Endothelial cell of umbilical vein (primary cell): Measurements from ENCODE around the gene PDE3A. TPM values are rescaled to one million over a fixed set of nuclear protein-coding genes. Genes with fewer than 3 reads are reported as not detected.

ENCODE experiments used
- BruUV-seq: library from RNA; stranded (reverse); fragments of 400-500 nt; replicated peaks from 2 replicates; lab custom pipeline; 2021; lab: Mats Ljungman, UMichigan
- CTCF ChIA-PET: fragments of 300-600, 350-600 bp; sonication (Branson Sonifier 250); formaldehyde crosslinking; loops from one replicate; lab custom pipeline; 2021; ENCODE audit warnings: antibody characterized with exemption, inconsistent platforms; lab: Charles Lee
- POLR2A ChIA-PET: fragments of 300-600, 350-600 bp; sonication (Branson Sonifier 250); formaldehyde crosslinking; loops from one replicate; lab custom pipeline; 2021; ENCODE audit warnings: antibody characterized with exemption, inconsistent platforms; lab: Charles Lee
- DNase-seq: peaks from one replicate; pipeline ENCODE4 v3.0.0-alpha.2; 2011; ENCODE audit warnings: low read depth, low spot score
- FAIRE-seq: peaks from 2 replicates; lab custom pipeline; 2011; peaks lifted over from hg19 to GRCh38; lab: Jason Lieb, UNC
- H2AFZ ChIP-seq: 2 replicates; pipeline ENCODE4 v1.6.0; 2012; ENCODE audit warnings: low read depth, low read length, control low read depth, inconsistent platforms
- H3K27ac ChIP-seq: 2 replicates; pipeline ENCODE4 v1.5.1; 2011; ENCODE audit warnings: low read depth, mild to moderate bottlenecking, control low read depth, low read length, moderate library complexity; ENCODE audit not compliant: insufficient read depth
- H3K27me3 ChIP-seq, 2 experiments: 2 replicates each; pipeline versions ENCODE4 v1.6.0 to v1.6.1; 2011; ENCODE audit warnings: low read length in 2 of 2, mixed read lengths in 1 of 2; ENCODE audit not compliant: control insufficient read depth in 2 of 2, insufficient read depth in 2 of 2
- H3K36me3 ChIP-seq, 2 experiments: 2 replicates in 1 of 2; 3 replicates in 1 of 2; pipeline ENCODE4 v1.5.1; 2011; ENCODE audit warnings: low read length in 2 of 2, mild to moderate bottlenecking in 1 of 2, moderate library complexity in 1 of 2; ENCODE audit not compliant: control insufficient read depth in 2 of 2, insufficient read depth in 2 of 2; ENCODE audit errors: extremely low read depth in 1 of 2
- H3K4me1 ChIP-seq: 3 replicates; pipeline ENCODE4 v1.5.1; 2011; ENCODE audit warnings: mild to moderate bottlenecking, low read length; ENCODE audit not compliant: control insufficient read depth, insufficient read depth; ENCODE audit errors: extremely low read depth
- H3K4me2 ChIP-seq: 2 replicates; pipeline ENCODE4 v1.6.1; 2011; ENCODE audit warnings: low read length, control low read depth, mixed read lengths; ENCODE audit not compliant: insufficient read depth
- H3K4me3 ChIP-seq, 3 experiments: fragments of 200-600 bp in 1 of 3; sonication (generic), shearing (Covaris generic) in 1 of 3; replicated peaks in 1 of 3; 2 replicates each; pipeline ENCODE4 v1.5.1; 2011 to 2016; ENCODE audit warnings: control low read depth in 3 of 3, low read length in 3 of 3, mild to moderate bottlenecking in 2 of 3, inconsistent platforms in 1 of 3, low read depth in 1 of 3, moderate library complexity in 1 of 3; ENCODE audit not compliant: insufficient read depth in 1 of 3
- H3K79me2 ChIP-seq: 2 replicates; pipeline ENCODE4 v1.6.0; 2012; ENCODE audit warnings: low read length, inconsistent platforms; ENCODE audit not compliant: control insufficient read depth, insufficient read depth
- H3K9ac ChIP-seq: replicated peaks from 2 replicates; pipeline ENCODE3; 2011; ENCODE audit warnings: low read length, control low read depth; ENCODE audit not compliant: insufficient read depth; ENCODE audit errors: extremely low read depth
- H3K9me1 ChIP-seq: replicated peaks from 3 replicates; pipeline ENCODE4 v1.6.0; 2011; ENCODE audit warnings: mild to moderate bottlenecking, low read length; ENCODE audit not compliant: control insufficient read depth, insufficient read depth; ENCODE audit errors: extremely low read depth
- H3K9me3 ChIP-seq: replicated peaks from 2 replicates; pipeline ENCODE4 v1.5.1; 2012; ENCODE audit warnings: low read length, inconsistent platforms; ENCODE audit not compliant: control insufficient read depth, insufficient read depth
- H4K20me1 ChIP-seq: replicated peaks from 2 replicates; pipeline ENCODE3; 2011; ENCODE audit warnings: mild to moderate bottlenecking, low read length; ENCODE audit not compliant: control insufficient read depth, insufficient read depth; ENCODE audit errors: extremely low read depth
- EZH2 ChIP-seq: IDR thresholded peaks from 2 replicates; pipeline ENCODE4 v1.6.1; 2012; ENCODE audit warnings: borderline replicate concordance, low read depth, mild to moderate bottlenecking, moderate library complexity, low read length, inconsistent platforms; ENCODE audit not compliant: severe bottlenecking
- FOS ChIP-seq: IDR thresholded peaks from 2 replicates; pipeline ENCODE4 v1.6.1; 2011; ENCODE audit warnings: mild to moderate bottlenecking, low read length, moderate library complexity, borderline replicate concordance; ENCODE audit not compliant: insufficient read depth
- GATA2 ChIP-seq: IDR thresholded peaks from 2 replicates; pipeline ENCODE4 v1.7.0; 2011; ENCODE audit warnings: low read depth, mild to moderate bottlenecking, moderate library complexity, mixed read lengths, low read length; ENCODE audit not compliant: insufficient read length, insufficient read depth
- JUN ChIP-seq: IDR thresholded peaks from 2 replicates; pipeline ENCODE4 v1.6.1; 2011; ENCODE audit warnings: borderline replicate concordance, low read depth; ENCODE audit not compliant: insufficient read length, insufficient read depth
- MYC ChIP-seq: IDR thresholded peaks from one replicate; pipeline ENCODE4 v1.6.1; 2011; ENCODE audit warnings: mild to moderate bottlenecking, low read depth, low read length
- POLR2A ChIP-seq: IDR thresholded peaks from 2 replicates; pipeline ENCODE4 v1.6.1; 2012; ENCODE audit warnings: low read depth, mild to moderate bottlenecking, control low read depth, low read length
- POLR2AphosphoS5 ChIP-seq: IDR thresholded peaks from 2 replicates; pipeline ENCODE4 v1.6.1; 2012; ENCODE audit warnings: low read depth, mild to moderate bottlenecking, control low read depth, low read length, moderate library complexity; ENCODE audit not compliant: insufficient read depth
- dilution Hi-C: fragments of 300-500 bp; cut with MboI; formaldehyde crosslinking; loops from one replicate; pipeline ENCODE4 v1.15.0; 2019; ENCODE audit warnings: low sequenced_read_pairs; ENCODE audit not compliant: extremely low pct_ligation_motif_present
- intact Hi-C: fragments of 100-400 bp; cut with micrococcal nuclease; formaldehyde crosslinking; loops from one replicate; pipeline ENCODE4 v1.10.0; 2022
- polyA plus RNA-seq, 4 experiments: library from polyadenylated mRNA; depleted of rRNA in 3 of 4; stranded (reverse) in 3 of 4; unstranded in 1 of 4; fragments of >200 nt; gene quantifications; 2 replicates each; pipeline versions ENCODE4 v1.2.1 to v1.2.3, GENCODE V29; 2011 to 2012; ENCODE audit warnings: missing spikeins in 1 of 4
- total RNA-seq: library from RNA; stranded (reverse); gene quantifications from 2 replicates; pipeline ENCODE4 v1.2.3, GENCODE V29; 2021
- TF ChIP-seq, protein P1 (sequence below): IDR thresholded peaks from 2 replicates; pipeline ENCODE4 v1.6.1; 2011; ENCODE audit not compliant: insufficient read depth, insufficient read length
- TF ChIP-seq, protein P2 (sequence below), 2 donors: IDR thresholded peaks; 1 replicate in 1 of 2; 2 replicates in 1 of 2; pipeline ENCODE4 v1.5.1; 2011; ENCODE audit warnings: low read length in 2 of 2, mild to moderate bottlenecking in 2 of 2, moderate library complexity in 2 of 2, control low read depth in 1 of 2, inconsistent platforms in 1 of 2, low read depth in 1 of 2; ENCODE audit not compliant: insufficient read depth in 1 of 2; ENCODE audit errors: extremely low read depth in 1 of 2

PDE3A gene
- total and polyA plus RNA-seq, 2 donors (not counting 3 experiments of a cell fraction or from before 2014, with no cell fraction given): 14.0 to 27.4 TPM

DNA sequence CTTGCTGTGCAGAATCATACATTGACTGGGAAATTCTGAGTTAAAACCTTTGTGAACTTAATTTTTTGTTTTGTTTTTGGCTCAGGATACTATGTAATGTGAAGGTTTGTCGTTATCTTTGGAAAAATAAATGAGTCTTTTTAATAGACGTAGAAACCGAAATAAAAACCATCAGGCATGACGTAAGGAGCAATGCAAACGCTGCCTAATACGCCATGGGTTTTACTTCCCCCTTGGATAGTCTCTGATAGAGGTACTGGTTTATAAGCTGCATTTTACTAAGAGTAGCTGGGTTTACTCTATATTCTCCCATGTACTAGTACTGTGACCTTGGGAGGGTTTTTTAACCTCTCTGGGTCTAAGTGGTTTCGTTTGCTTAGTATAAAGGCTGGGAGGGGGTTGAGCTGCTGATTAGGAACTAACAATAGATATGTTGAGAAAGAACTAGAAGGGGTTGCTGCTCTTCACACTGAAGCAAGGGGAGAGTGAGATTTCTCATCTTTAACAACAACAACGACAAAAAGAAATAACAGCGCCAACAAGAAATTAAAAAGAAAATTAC, 260.0 kb downstream of the PDE3A start:
- TF ChIP-seq POLR2AphosphoS5 (no peak), MYC (no peak), POLR2A (no peak), JUN (no peak), GATA2 (no peak), FOS (no peak), EZH2 (no peak)
- TF ChIP-seq, protein P1, sequence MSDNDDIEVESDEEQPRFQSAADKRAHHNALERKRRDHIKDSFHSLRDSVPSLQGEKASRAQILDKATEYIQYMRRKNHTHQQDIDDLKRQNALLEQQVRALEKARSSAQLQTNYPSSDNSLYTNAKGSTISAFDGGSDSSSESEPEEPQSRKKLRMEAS: no peak
- TF ChIP-seq, protein P2, sequence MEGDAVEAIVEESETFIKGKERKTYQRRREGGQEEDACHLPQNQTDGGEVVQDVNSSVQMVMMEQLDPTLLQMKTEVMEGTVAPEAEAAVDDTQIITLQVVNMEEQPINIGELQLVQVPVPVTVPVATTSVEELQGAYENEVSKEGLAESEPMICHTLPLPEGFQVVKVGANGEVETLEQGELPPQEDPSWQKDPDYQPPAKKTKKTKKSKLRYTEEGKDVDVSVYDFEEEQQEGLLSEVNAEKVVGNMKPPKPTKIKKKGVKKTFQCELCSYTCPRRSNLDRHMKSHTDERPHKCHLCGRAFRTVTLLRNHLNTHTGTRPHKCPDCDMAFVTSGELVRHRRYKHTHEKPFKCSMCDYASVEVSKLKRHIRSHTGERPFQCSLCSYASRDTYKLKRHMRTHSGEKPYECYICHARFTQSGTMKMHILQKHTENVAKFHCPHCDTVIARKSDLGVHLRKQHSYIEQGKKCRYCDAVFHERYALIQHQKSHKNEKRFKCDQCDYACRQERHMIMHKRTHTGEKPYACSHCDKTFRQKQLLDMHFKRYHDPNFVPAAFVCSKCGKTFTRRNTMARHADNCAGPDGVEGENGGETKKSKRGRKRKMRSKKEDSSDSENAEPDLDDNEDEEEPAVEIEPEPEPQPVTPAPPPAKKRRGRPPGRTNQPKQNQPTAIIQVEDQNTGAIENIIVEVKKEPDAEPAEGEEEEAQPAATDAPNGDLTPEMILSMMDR (IDR thresholded peaks at IDR 0.05; ENCODE audit: extremely low read depth in 1 of 2, insufficient read depth in 1 of 2, low read depth in 1 of 2, low read length in 2 of 2): no peak
- no peaks in the 10 kb centered on the region for H3K27me3 ChIP-seq
- H4K20me1 ChIP-seq: no peaks in the 10 kb centered on the region
- H3K9ac ChIP-seq: no peak overlapping the region
- H3K4me3 ChIP-seq: no peak overlapping the region
- FAIRE-seq: no peak
- H3K79me2 ChIP-seq: no peaks in the 10 kb centered on the region
- ChIA-PET CTCF (no interaction called here), POLR2A (no interaction called here)
- peak overlapping the region; percentile 11 for H3K4me2 ChIP-seq
- H2AFZ ChIP-seq: no peak overlapping the region
- intact Hi-C loops (no loop called here), dilution Hi-C loops (no loop called here)
- no peak for DNase-seq
- H3K27ac ChIP-seq: no peak overlapping the region
- peaks cover 0 to 2% of the 10 kb centered on the region in 2 experiments for H3K36me3 ChIP-seq
- no TSS peak for BruUV-seq
- H3K4me1 ChIP-seq: peaks cover 11% of the 10 kb centered on the region
- H3K9me1 ChIP-seq: no peaks in the 10 kb centered on the region
- H3K9me3 ChIP-seq: no peaks in the 10 kb centered on the region
